Measurements from ENCODE around the gene RSL1D1. TPM values are rescaled to one million over a fixed set of nuclear protein-coding genes. Genes with fewer than 3 reads are reported as not detected.
"Not testable (repeated sequence)": the region's sequence is repeated elsewhere in the genome, so short reads cannot be mapped to it uniquely, and the experiment has no call there.

The RSL1D1 gene
- polyA plus RNA-seq, 1 donor = 321 TPM

DNA sequence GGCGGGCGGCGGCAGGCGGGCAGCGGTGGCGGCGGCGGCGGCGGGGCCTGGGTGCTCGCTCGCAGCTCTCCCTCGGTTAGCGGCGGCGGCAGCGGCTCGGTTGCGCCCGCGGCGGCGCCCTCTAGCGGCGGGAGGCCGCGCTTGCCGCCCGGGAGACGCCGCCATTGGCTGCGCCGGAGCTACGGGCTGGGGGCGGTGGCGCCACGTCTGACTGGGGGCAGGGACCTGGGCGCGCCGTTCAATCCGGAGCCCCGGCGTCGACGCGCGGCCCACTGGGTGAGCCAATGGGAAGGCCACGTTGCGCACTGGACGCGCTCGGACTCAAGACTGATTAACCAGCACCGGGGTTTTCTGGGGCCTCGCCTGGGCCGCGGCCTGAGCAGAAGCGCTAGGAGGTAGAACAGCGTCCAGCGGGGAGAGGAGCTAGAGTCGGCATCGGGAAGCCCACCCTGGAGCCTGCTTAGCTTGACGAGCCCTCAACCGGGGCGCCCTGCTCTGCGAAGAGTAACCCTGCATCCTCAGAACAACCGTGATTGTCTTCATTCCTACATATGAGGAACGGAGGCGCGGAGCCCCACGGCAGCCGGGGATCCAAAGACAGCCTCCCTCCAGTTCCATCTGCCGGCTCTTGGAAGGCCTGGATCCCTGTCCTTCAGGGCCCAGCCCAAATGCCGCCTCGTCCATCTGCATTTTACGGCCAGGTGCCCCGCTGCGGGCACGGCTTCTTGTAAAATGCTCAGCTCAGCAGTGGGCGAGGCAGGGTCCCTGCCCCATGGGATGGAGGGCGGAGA lies 54.0 kb downstream of the RSL1D1 start, which contains the start of gene ZC3H7A:
TSS of gene ZC3H7A (minus strand) at position 93 of the 791 bp plus-strand sequence. CDS start 14,904 bp downstream, outside the sequence.
- DNase-seq = peak; percentile 99

DNA sequence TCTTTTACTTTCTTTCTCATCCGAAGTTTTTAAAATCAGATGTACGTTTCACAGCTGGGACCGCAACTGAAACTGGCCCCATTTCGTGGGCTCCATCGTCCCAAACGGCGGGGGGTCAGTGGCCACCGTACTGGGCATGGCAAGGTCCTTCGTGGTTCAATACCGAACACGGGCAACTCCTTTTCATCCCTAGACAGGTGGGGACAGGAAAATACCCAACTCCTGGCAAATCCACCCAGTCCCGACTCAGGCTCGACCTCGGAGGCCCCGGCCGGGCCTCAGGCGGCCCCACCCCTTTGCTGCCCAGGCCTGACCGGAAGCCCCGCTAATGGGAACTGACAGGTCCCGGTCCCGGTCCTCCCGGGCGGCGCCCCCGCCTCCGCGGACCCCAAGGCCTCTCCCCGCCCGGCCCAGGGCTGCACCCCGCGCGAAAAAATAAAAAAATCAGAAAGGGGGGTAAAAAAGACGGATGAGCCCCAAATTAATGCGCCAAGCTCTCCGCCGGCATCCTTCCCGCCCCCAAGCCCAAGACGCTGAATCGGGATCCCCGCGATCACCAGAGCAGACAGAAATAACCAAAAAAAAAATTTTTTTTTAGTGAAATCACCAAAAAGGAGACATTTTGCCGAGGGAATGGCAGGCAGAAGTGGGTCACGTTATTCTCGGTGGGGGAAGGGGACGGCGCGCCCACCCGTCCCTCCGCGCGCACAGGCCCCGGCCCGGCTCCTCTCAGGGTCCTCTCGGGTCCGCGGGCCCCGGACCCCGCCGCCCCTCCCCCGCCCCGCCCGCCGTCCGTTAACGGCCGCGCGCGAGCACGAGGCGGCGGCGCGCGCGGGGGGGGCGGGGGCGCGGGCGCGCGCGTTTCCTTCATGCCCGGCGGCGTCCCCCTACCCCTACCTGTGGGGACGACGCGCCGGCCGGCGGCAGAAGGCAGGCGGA lies 54.8 kb downstream of the RSL1D1 start:
- peak; percentile 67 for DNase-seq

GRCh38 chr16:11795887-11796226 lies 55.5 kb downstream of the RSL1D1 start:
- DNase-seq = no peak

DNA sequence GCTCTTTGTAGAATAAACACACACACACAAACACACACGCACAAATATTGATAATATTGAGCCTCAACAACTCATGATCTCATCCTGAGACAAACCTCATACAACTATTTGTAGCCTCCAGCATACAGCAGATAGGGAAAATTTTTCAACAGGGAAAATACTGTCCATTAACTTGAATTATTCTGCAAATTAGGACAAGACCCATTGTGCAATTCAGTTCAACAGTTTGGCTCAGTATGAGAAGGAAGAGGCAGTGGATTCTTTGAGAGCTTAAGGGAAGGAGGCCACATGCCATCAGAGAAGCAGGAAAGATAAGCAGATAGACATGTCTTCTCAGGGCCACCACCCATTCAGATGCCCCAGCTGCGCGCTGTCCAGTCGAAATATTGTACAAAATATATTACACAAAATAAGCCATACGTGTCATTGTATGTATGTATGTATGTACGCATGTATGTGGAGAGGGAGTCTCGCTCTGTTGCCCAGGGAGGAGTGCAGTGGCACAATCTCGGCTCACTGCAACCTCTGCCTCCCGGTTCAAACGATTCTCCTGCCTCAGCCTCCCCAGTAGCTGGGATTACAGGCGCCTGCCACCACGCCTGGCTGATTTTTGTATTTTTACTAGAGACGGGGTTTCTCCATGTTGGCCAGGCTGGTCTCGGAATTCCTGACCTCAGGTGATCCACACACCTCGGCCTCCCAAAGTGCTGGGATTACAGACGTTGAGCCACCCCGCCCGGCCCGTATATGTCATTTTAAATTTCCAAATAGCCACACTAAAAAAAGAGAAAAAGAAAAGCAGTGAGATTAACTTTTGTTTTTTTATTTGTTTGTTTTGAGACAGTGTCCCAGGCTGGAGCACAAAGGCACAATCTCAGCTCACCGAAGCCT lies 56.1 kb downstream of the RSL1D1 start:
- no peak for DNase-seq

DNA sequence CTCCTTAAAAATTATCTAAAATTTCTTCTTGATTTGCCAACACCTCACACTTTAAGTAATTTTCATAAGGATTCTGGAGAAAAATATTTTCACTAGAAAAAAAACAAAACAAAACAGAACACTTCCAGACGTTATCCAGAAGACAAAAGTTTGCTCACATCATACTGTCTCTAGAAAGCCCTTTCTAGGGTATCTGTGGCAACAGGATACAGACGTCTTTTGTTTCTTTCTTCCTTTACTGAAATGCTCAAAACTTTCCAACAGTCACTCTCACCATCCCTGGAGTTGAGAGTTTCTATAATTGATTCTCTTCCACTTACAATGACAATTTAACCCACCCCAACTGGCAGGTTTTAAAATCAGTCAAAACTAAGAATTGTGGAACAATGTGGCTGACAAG lies 56.9 kb downstream of the RSL1D1 start:
- DNase-seq = no peak

GRCh38 chr16:11793840-11794239 lies 57.5 kb downstream of the RSL1D1 start:
- no peak for DNase-seq

GRCh38 chr16:11792410-11793241 lies 58.7 kb downstream of the RSL1D1 start:
- no peak for DNase-seq

- no peak for DNase-seq
These were observed 60.1 kb downstream of the RSL1D1 start for GRCh38 chr16:11791144-11791828.

DNA sequence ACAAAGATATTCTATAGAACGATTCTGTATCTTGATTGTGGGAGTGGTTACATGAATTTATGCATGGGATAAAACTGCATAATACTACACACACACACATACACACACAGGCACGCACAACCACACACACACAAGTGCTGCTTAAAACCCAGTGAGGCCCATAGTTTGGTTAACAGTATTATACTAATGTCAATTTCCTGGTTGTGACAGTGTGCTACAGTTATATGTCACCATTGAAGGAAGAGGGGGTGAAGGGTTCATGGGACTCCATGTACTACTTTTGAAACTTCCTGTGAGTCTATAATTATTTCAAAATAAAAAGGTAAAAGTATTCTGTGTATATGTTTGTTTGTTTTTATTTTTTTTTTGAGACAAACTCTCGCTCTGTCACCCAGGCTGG lies 62.4 kb downstream of the RSL1D1 start:
- no peak for DNase-seq

GRCh38 chr16:11784980-11785599 lies 66.3 kb downstream of the RSL1D1 start:
- not testable (repeated sequence) for DNase-seq

- DNase-seq = not testable (repeated sequence)
These were observed 67.0 kb downstream of the RSL1D1 start for GRCh38 chr16:11784381-11784780.

DNA sequence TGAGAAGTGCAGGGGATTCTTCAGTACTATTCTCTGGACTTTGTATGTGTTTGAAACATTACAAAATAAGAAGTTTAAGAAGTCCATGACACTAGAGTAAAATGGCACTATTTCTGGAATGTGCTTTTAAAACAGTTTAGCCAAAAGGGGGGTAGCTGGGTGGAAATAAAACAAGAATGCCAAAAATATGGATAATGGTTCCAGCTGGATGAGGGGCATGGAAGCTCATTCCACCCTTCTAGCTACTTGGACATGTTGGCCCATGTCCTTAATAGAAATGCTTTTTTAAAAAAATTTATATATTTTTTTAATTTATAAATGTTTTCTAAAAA lies 67.3 kb downstream of the RSL1D1 start:
- DNase-seq = no peak

Other genes starting within 250 kb of the RSL1D1 start
- 28.4 TPM for gene SNN, start 183.1 kb downstream of the RSL1D1 start, polyA plus RNA-seq (ENCODE audit: insufficient read length)
- gene TXNDC11, start 108.7 kb downstream of the RSL1D1 start, polyA plus RNA-seq (ENCODE audit: insufficient read length) = 22.3 TPM
- gene ZC3H7A, start 54.3 kb downstream of the RSL1D1 start, polyA plus RNA-seq (ENCODE audit: insufficient read length) = 43.0 TPM
- 76.8 TPM for gene GSPT1, start 64.4 kb upstream of the RSL1D1 start, polyA plus RNA-seq (ENCODE audit: insufficient read length)
- 3.4 TPM for gene NPIPB2, start 90.5 kb upstream of the RSL1D1 start, polyA plus RNA-seq (ENCODE audit: insufficient read length)
- not detected for gene TNFRSF17, start 113.7 kb upstream of the RSL1D1 start, polyA plus RNA-seq (ENCODE audit: insufficient read length)
- gene SNX29, start 125.2 kb upstream of the RSL1D1 start, polyA plus RNA-seq (ENCODE audit: insufficient read length) = 9.4 TPM

All from hindlimb muscle (tissue), 1 donor.